ENCODE results near the gene RUNX1. TPM values are rescaled to one million over a fixed set of nuclear protein-coding genes. Genes with fewer than 3 reads are reported as not detected.

The RUNX1 gene
- total RNA-seq, 4 donors from 2014 or later: 16.2 to 34.6 (median 26.4) TPM

DNA sequence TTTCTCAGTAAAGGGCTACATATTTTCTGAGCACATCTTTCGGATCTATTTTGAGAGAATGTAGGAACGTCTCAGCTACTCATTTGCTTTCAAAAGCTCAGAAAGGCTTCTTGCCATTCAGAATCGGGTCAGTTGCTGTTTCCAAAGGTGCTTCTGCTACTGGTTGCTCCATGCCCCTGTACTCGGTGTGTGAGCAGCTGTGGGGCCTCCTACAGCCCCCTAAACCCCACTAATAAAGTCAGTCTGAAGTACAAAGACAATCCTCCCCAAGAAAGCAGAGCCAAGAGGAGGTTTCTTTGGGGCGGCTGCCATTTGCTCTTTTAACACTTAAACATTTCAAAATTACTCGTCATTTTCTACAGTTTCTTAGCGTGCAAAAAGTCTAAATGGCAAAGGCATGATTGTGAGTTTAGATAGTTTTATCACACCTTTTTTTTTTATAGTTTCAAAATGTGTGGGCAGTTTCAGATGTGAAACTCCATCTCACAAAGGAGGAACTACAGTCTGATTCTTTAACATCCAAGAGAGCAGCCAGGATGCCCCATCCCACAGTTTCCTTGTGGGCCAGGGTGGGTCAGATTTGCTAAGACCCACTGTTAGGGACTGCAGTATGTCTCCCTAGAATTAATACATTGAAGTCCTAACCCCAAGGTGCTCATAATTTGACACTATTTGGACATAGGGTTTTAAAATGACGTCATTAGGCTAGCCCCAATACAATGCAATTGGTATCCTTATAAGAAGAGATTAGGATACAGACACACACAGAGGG lies 4.1 kb downstream of the RUNX1 start:
- TF ChIP-seq CTCF (IDR thresholded peaks at IDR 0.05; ENCODE audit: low read depth): no peak

DNA sequence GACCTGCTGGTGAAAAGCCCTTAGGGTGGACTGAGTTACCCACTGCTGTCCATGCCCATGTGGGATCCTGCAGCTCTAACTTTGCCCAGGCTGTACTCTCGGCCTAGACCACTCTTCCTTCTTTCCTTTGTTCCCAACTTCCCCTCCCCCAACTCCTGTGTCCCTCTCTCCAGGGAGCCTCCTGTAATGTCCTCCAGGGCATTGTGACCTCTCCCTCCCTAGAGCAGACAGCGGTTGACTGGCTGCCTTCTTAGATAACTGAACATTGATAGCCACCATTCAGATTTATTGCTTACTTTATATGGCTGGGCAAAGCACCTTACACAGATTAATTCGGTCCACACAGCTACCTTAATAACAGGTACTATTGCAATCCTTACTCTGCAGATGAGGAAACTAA lies 5.0 kb downstream of the RUNX1 start:
- no peak for TF ChIP-seq CTCF (IDR thresholded peaks at IDR 0.05; ENCODE audit: low read depth)

DNA sequence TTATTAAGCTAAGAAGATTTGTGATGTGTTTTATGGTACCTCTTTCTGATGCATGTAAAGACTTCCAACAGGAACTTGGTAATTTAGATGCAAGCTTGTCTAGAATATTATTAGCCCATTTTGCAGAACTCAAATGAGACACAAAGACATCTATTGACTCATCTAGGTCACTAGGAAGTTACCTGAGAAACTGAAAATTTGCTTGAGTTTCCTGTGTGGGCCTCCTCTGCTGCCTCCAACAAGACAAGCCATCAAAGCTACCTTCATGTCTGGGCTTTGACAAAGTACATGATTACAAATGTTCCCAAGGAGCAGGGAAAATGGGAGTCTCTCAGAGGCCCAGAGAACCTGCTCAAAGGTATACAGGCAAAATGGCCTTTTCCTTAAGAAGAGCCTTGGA lies 5.6 kb downstream of the RUNX1 start:
- no peak for TF ChIP-seq CTCF (IDR thresholded peaks at IDR 0.05; ENCODE audit: low read depth)

DNA sequence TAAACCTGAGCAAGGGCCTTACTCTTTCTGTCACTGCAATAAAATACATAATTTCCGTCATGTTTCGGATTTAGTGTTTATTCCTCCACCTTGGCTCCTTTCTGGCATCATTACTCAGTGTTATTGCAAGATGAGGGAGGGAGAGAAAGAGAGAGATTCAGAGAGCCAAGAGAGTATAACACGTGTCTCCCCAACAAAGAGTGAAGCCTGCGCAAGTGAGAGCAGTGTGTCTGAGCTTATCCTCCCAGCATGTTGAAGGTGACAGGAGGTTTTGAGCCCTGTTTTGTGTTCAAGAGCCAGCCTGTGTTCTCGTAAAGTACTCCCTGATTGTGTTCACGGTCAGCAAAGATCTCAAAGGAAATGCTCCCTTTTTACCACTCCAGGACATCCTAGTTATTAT lies 6.3 kb downstream of the RUNX1 start:
- TF ChIP-seq CTCF (IDR thresholded peaks at IDR 0.05; ENCODE audit: low read depth): no peak

GRCh38 chr21:35041881-35042280 lies 7.2 kb downstream of the RUNX1 start:
- no peak for TF ChIP-seq CTCF (IDR thresholded peaks at IDR 0.05; ENCODE audit: low read depth)

DNA sequence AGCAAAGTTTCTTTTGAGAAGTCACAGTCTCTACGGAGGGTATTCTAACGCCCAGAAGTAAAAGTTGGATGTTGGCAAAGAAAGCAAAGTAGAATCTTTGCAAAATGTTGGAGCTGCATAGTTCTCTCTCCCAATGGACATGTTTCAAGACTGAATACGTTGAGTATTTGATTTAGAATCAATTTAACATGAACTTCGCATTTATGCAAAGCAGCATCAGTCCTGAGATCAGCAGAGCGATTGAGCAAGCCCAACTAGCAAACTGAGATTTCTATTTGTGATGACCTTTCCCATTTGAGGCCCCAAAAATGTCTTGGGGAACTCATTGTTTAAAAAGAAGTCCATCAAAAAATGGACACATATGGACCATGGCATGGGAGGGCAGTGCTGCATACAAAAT lies 8.0 kb downstream of the RUNX1 start:
- no peak for TF ChIP-seq CTCF (IDR thresholded peaks at IDR 0.05; ENCODE audit: low read depth)

DNA sequence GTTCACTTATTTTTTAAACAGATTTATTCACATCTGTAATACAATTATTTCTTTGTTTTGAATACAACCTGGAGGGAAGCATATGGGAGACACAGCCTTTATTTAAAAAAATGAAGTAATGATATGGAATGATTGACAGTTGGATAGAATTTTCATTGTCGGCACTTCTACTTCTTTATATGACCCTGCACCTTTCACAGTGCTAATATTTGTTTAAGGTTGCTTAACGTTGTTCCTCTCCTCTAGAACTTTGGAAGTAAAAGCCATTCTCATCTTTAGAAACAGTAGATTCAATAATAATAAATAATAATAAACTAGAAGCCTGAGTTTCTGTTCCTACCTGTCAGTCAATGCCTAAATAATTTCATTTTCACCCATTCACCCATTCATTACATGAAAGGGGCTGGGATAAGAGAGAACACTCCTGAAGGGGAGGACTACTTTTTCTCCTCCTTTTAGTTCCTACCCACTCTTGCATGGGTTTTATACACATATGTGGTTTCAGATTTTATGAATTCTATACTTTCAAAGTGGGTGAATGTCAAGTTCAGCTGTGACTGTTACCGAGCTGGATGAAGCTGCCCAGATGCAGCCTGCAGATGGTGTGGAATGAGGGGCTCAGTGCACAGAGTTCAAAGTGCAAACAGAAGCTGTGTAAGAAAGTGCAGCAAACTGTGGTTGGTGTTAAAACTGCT lies 9.4 kb downstream of the RUNX1 start:
- TF ChIP-seq CTCF (IDR thresholded peaks at IDR 0.05; ENCODE audit: low read depth): no peak

Measured in subcutaneous adipose tissue (tissue), 4 donors.